Measurements from ENCODE around the gene SLC6A12.

SLC6A12 gene

DNA sequence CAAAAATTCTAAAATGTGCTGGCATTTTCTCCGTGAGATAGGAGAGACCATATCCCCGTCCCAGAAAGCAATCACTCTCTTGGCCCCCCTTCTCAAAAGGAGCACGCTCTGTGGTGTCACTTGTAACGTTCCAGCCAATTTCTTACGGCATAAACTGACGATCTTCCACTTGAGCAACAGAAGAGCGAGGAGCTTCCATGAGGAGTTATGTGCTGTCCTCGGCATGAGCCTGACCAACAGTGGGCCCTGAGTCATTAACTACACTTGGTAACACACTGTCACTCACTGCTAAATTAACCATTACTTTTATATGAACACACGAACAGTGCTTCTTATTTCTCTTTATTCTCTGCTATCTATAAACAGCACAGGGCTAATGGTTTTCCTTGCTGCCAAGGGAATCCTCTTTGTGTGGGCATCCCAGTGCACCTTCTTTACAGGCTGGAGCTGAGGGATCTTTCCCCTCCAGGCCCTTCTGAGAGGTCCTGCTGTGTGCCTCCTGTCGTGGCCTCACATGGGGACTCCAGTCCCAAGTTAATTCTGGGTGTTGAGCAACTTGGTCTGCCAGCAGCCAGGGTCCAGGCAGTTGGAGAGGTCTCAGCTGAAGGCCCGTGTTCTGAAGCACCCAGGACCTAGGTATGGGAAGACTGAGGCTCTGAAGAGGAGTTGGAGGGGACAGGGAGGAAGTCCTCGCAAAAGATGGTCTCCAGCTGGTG, 39.3 kb upstream of the SLC6A12 start:
- Histone ChIP-seq H3K9me3 (ENCODE audit: control insufficient read depth, insufficient read depth, low read depth, low read length) (no peaks in the 10 kb centered on the region), H3K4me1 (ENCODE audit: control insufficient read depth, insufficient read depth, low read length) (no peaks in the 10 kb centered on the region), H3K4me3 (ENCODE audit: low read depth, low read length) (no peak overlapping the region), H3K27ac (ENCODE audit: extremely low read depth, low read depth, low read length) (no peak overlapping the region), H3K36me3 (ENCODE audit: control insufficient read depth in 2 of 2, insufficient read depth in 1 of 2, low read length in 2 of 2) (no peaks in the 10 kb centered on the region)
- 0 out of 2 replicates have a peak, but pooled peaks have one; percentile 17 for TF ChIP-seq GLIS2 (tag by site-specific recombination; IDR thresholded peaks at IDR 0.05)
- TF ChIP-seq, protein P1, sequence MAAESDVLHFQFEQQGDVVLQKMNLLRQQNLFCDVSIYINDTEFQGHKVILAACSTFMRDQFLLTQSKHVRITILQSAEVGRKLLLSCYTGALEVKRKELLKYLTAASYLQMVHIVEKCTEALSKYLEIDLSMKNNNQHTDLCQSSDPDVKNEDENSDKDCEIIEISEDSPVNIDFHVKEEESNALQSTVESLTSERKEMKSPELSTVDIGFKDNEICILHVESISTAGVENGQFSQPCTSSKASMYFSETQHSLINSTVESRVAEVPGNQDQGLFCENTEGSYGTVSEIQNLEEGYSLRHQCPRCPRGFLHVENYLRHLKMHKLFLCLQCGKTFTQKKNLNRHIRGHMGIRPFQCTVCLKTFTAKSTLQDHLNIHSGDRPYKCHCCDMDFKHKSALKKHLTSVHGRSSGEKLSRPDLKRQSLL (tag by site-specific recombination; IDR thresholded peaks at IDR 0.05) = no peak
- no peak for TF ChIP-seq ZNF768 (tag by site-specific recombination; IDR thresholded peaks at IDR 0.05)
- peak; percentile 59 for TF ChIP-seq ZIC2 (tag by site-specific recombination; IDR thresholded peaks at IDR 0.05)
- ChIA-PET CTCF (interaction anchor here (0.7 to 1.4 kb wide), 2 partner anchors 8 to 33 kb away, joined by 3 read pairs; no protein-coding TSS in a partner anchor), POLR2A (no interaction called here)

GRCh38 chr12:252636-253035, 38.7 kb upstream of the SLC6A12 start:
- CTCF ChIA-PET = interaction anchor here (1.4 kb wide), 1 partner anchor 33 kb away, joined by 3 read pairs; no protein-coding TSS in a partner anchor
- Histone ChIP-seq H3K36me3 (ENCODE audit: control insufficient read depth in 2 of 2, insufficient read depth in 1 of 2, low read length in 2 of 2) (no peaks in the 10 kb centered on the region), H3K27ac (ENCODE audit: extremely low read depth, low read depth, low read length) (no peak overlapping the region), H3K9me3 (ENCODE audit: control insufficient read depth, insufficient read depth, low read depth, low read length) (no peaks in the 10 kb centered on the region; the same call in 1 of the 2 replicates), H3K4me3 (ENCODE audit: low read depth, low read length) (no peak overlapping the region), H3K4me1 (ENCODE audit: control insufficient read depth, insufficient read depth, low read length) (no peaks in the 10 kb centered on the region)
- POLR2A ChIA-PET = no interaction called here
- TF ChIP-seq ZNF658 (tag by site-specific recombination; IDR thresholded peaks at IDR 0.05) (no peak), ZFP41 (tag by site-specific recombination; IDR thresholded peaks at IDR 0.05; ENCODE audit: borderline replicate concordance) (no peak), ZNF416 (tag by site-specific recombination; IDR thresholded peaks at IDR 0.05) (no peak), ZNF571 (tag by site-specific recombination; IDR thresholded peaks at IDR 0.05) (no peak), ZNF23 (tag by site-specific recombination; IDR thresholded peaks at IDR 0.05; ENCODE audit: borderline replicate concordance) (no peak), ZNF157 (tag by site-specific recombination; IDR thresholded peaks at IDR 0.05) (no peak), ZNF707 (tag by site-specific recombination; IDR thresholded peaks at IDR 0.05) (no peak), ZNF394 (tag by site-specific recombination; IDR thresholded peaks at IDR 0.05; ENCODE audit: borderline replicate concordance) (no peak), ZNF785 (tag by site-specific recombination; IDR thresholded peaks at IDR 0.05) (no peak), MEIS1 (CRISPR knock-in tag; IDR thresholded peaks at IDR 0.05; ENCODE audit: borderline replicate concordance) (no peak), ZBTB44 (tag by site-specific recombination; IDR thresholded peaks at IDR 0.05) (no peak), ZNF366 (tag by site-specific recombination; conservative IDR thresholded peaks at IDR 0.05) (no peak)

DNA sequence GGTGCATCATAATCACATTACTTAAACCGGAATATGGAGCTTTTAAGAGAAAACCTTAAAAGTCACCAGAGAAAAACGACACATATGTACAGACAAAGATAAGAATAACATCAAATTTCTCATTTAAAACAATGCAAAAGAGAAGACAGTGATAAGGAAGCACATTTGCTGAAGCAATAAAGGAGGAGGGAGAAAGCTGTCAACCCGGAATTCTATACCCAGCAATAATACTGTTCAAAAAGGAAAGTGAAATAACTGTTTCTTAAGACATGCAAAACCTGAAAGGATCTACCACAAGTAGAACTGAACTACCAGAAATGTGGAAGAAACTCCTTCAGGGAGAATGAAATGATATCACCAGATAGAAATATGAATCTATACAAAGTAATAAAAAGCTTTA, 33.3 kb upstream of the SLC6A12 start:
- TF ChIP-seq ZNF362 (tag by site-specific recombination; IDR thresholded peaks at IDR 0.05) = 0 out of 2 replicates have a peak, but pooled peaks have one; percentile 57
- peak; percentile 47 for TF ChIP-seq ZNF510 (tag by site-specific recombination; IDR thresholded peaks at IDR 0.05; ENCODE audit: insufficient replicate concordance)
- no peak for TF ChIP-seq ZNF155 (tag by site-specific recombination; IDR thresholded peaks at IDR 0.05)
- peak; percentile 66 for TF ChIP-seq ZNF549 (tag by site-specific recombination; IDR thresholded peaks at IDR 0.05)
- TF ChIP-seq ZNF623 (tag by site-specific recombination; IDR thresholded peaks at IDR 0.05) = no peak
- peak; percentile 98 for TF ChIP-seq SETDB1 (IDR thresholded peaks at IDR 0.05; ENCODE audit: insufficient read length, low read length)
- TF ChIP-seq TRIM28 (IDR thresholded peaks at IDR 0.05; ENCODE audit: borderline replicate concordance, low read length) = peak; percentile 95
- TF ChIP-seq ZNF311 (tag by site-specific recombination; IDR thresholded peaks at IDR 0.05; ENCODE audit: borderline replicate concordance) = no peak
- CTCF ChIA-PET = interaction anchor here (0.7 kb wide), 1 partner anchor 15 kb away, joined by 3 read pairs; no protein-coding TSS in a partner anchor
- no peaks in the 10 kb centered on the region; the same call in 1 of the 2 replicates for H3K9me3 ChIP-seq (ENCODE audit: control insufficient read depth, insufficient read depth, low read depth, low read length)
- POLR2A ChIA-PET = no interaction called here
- no peak overlapping the region for H3K4me3 ChIP-seq (ENCODE audit: low read depth, low read length)
- no peaks in the 10 kb centered on the region for H3K36me3 ChIP-seq (ENCODE audit: control insufficient read depth in 2 of 2, insufficient read depth in 1 of 2, low read length in 2 of 2)
- no peaks in the 10 kb centered on the region for H3K4me1 ChIP-seq (ENCODE audit: control insufficient read depth, insufficient read depth, low read length)
- no peak overlapping the region for H3K27ac ChIP-seq (ENCODE audit: extremely low read depth, low read depth, low read length)
